PC-3 (cell line): Measurements from ENCODE around the gene MIER1. TPM values are rescaled to one million over a fixed set of nuclear protein-coding genes. Genes with fewer than 3 reads are reported as not detected.
"Not testable (repeated sequence)": the region's sequence is repeated elsewhere in the genome, so short reads cannot be mapped to it uniquely, and the experiment has no call there.

Experiments used
- ATAC-seq: fragments of 200-7000 bp; cut with Tn5 transposase; 2 replicates; pipeline ENCODE4 v1.9.1; 2020; ENCODE audit warnings: mild to moderate bottlenecking, moderate library complexity
- BruUV-seq: library from RNA; stranded (reverse); fragments of 400-500 nt; replicated peaks from 2 replicates; lab custom pipeline; 2021; lab: Mats Ljungman, UMichigan
- CTCF ChIA-PET: fragments of 300-600 bp; sonication (Branson Sonifier 250); formaldehyde crosslinking; loops from one replicate; lab custom pipeline; 2022; ENCODE audit warnings: antibody characterized with exemption; lab: Charles Lee
- POLR2A ChIA-PET: fragments of 300-600 bp; sonication (Branson Sonifier 250); formaldehyde crosslinking; loops from one replicate; lab custom pipeline; 2022; ENCODE audit warnings: antibody characterized with exemption; ENCODE audit not compliant: unreplicated experiment; lab: Charles Lee
- DNase-seq: peaks from one replicate; pipeline ENCODE4 v3.0.0-alpha.2; 2015
- H2AFZ ChIP-seq: fragments of 300-600 bp; sonication (generic); 2 replicates; pipeline ENCODE4 v1.6.0; 2016; ENCODE audit warnings: antibody characterized with exemption, low read length
- H3F3A ChIP-seq: fragments of 300-600 bp; sonication (generic); one replicate; pipeline ENCODE4 v1.6.0; 2017; ENCODE audit warnings: antibody characterized with exemption, low read length, control low read depth, mild to moderate bottlenecking; ENCODE audit not compliant: unreplicated experiment
- H3K27ac ChIP-seq: fragments of 300-600 bp; sonication (generic); 2 replicates; pipeline ENCODE4 v1.5.1; 2016; ENCODE audit warnings: mild to moderate bottlenecking, low read length
- H3K27me3 ChIP-seq: fragments of 300-600 bp; sonication (generic); 2 replicates; pipeline ENCODE4 v1.6.1; 2016; ENCODE audit warnings: low read length, mixed read lengths
- H3K36me3 ChIP-seq: fragments of 300-600 bp; sonication (generic); 2 replicates; pipeline ENCODE4 v1.6.1; 2016; ENCODE audit warnings: low read depth, mixed run types, low read length, mixed read lengths
- H3K4me1 ChIP-seq: fragments of 300-600 bp; sonication (generic); 2 replicates; pipeline ENCODE4 v1.5.1; 2016; ENCODE audit warnings: low read length; ENCODE audit not compliant: insufficient read depth
- H3K4me2 ChIP-seq: fragments of 300-600 bp; sonication (generic); 2 replicates; pipeline ENCODE4 v1.6.0; 2016; ENCODE audit warnings: low read length
- H3K4me3 ChIP-seq: fragments of 300-600 bp; sonication (generic); 2 replicates; pipeline ENCODE4 v1.5.1; 2016; ENCODE audit warnings: mild to moderate bottlenecking, low read length, mixed read lengths
- H3K79me2 ChIP-seq: fragments of 300-600 bp; sonication (generic); 2 replicates; pipeline ENCODE4 v1.6.1; 2017; ENCODE audit warnings: low read length, mixed read lengths
- H3K9ac ChIP-seq: fragments of 300-600 bp; sonication (generic); 2 replicates; pipeline ENCODE4 v1.6.0; 2016; ENCODE audit warnings: mild to moderate bottlenecking, low read length
- H3K9me2 ChIP-seq: fragments of 300-600 bp; sonication (generic); replicated peaks from 2 replicates; pipeline ENCODE4 v1.6.1; 2016; ENCODE audit warnings: mixed run types, low read length, mixed read lengths
- H3K9me3 ChIP-seq: fragments of 300-600 bp; sonication (generic); 2 replicates; pipeline ENCODE4 v1.6.1; 2016; ENCODE audit warnings: low read length, mixed read lengths
- H4K20me1 ChIP-seq: fragments of 300-600 bp; sonication (generic); 2 replicates; pipeline ENCODE4 v1.6.1; 2016; ENCODE audit warnings: low read length, mixed read lengths
- EZH2 ChIP-seq: fragments of 300-600 bp; sonication (generic); IDR thresholded peaks from one replicate; pipeline ENCODE4 v1.6.1; 2017; ENCODE audit warnings: antibody characterized with exemption, mild to moderate bottlenecking, low read length; ENCODE audit not compliant: unreplicated experiment
- EZH2phosphoT487 ChIP-seq: fragments of 300-600 bp; sonication (generic); IDR thresholded peaks from 2 replicates; pipeline ENCODE4 v1.6.1; 2018; ENCODE audit warnings: mild to moderate bottlenecking, antibody characterized with exemption, low read length, borderline replicate concordance
- intact Hi-C: fragments of 100-400 bp; cut with micrococcal nuclease; formaldehyde crosslinking; loops from 2 replicates; pipeline ENCODE4 v1.9.0; 2023
- total RNA-seq: library from RNA; depleted of rRNA; stranded (reverse); fragments of >200 nt; gene quantifications from 2 replicates; pipeline ENCODE4 v1.2.3, GENCODE V29; 2014
- TF ChIP-seq, protein P1 (sequence below): fragments of 300-600 bp; sonication (generic); conservative IDR thresholded peaks from 2 replicates; pipeline ENCODE4 v1.5.1; 2017; ENCODE audit warnings: antibody characterized with exemption, low read depth, mild to moderate bottlenecking, low read length

MIER1 gene
- total RNA-seq, 1 experiment from 2014 or later: 11.8 TPM

- Histone ChIP-seq H3F3A (no peaks in the 10 kb centered on the region), H3K9ac (no peak overlapping the region), H3K4me2 (no peak overlapping the region), H3K4me3 (no peak overlapping the region), H3K27ac (no peak overlapping the region), H3K9me3 (no peaks in the 10 kb centered on the region), H3K27me3 (no peaks in the 10 kb centered on the region), H3K9me2 (no peaks in the 10 kb centered on the region), H3K4me1 (no peaks in the 10 kb centered on the region), H2AFZ (no peak overlapping the region), H4K20me1 (no peaks in the 10 kb centered on the region), H3K36me3 (no peaks in the 10 kb centered on the region), H3K79me2 (no peaks in the 10 kb centered on the region)
- intact Hi-C loops: no loop called here
- ATAC-seq: no peak
- TF ChIP-seq, protein P1, sequence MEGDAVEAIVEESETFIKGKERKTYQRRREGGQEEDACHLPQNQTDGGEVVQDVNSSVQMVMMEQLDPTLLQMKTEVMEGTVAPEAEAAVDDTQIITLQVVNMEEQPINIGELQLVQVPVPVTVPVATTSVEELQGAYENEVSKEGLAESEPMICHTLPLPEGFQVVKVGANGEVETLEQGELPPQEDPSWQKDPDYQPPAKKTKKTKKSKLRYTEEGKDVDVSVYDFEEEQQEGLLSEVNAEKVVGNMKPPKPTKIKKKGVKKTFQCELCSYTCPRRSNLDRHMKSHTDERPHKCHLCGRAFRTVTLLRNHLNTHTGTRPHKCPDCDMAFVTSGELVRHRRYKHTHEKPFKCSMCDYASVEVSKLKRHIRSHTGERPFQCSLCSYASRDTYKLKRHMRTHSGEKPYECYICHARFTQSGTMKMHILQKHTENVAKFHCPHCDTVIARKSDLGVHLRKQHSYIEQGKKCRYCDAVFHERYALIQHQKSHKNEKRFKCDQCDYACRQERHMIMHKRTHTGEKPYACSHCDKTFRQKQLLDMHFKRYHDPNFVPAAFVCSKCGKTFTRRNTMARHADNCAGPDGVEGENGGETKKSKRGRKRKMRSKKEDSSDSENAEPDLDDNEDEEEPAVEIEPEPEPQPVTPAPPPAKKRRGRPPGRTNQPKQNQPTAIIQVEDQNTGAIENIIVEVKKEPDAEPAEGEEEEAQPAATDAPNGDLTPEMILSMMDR: no peak
- TF ChIP-seq EZH2phosphoT487 (no peak), EZH2 (no peak)
- no peak for DNase-seq
- BruUV-seq: no TSS peak
- POLR2A ChIA-PET: no interaction called here
- CTCF ChIA-PET: no interaction called here
Measured at GRCh38 chr1:66889030-66889429, 35.8 kb upstream of the MIER1 start.

DNA sequence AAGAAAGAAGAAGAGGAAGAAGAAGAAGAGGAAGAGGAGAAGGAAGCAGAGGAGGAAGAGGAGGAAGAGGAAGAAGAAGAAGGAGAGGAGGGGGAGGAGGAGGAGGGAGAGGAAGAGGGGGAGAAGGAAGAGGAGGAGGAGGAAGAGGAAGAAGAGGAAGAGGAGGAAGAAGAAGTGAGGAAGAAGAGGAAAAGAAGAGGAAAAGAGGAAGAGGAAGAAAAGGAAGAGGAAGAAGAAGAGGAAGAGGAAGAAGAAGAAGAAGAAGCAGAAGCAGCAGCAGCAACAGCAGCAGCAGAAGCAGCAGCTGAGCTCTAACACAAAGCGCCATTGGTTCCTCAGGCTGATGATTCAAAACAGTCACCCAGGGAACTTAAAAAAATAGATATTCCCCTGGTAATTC is 34.2 kb upstream of the MIER1 start:
- no peak overlapping the region for H3K9ac ChIP-seq
- POLR2A ChIA-PET: no interaction called here
- H3K9me3 ChIP-seq: no peaks in the 10 kb centered on the region
- no peak for ATAC-seq
- no peak overlapping the region for H2AFZ ChIP-seq
- no peak overlapping the region for H3K4me3 ChIP-seq
- TF ChIP-seq EZH2phosphoT487 (no peak), EZH2 (no peak)
- TF ChIP-seq, protein P1: no peak
- intact Hi-C loops: no loop called here
- no TSS peak for BruUV-seq
- no peaks in the 10 kb centered on the region for H3F3A ChIP-seq
- no peaks in the 10 kb centered on the region for H3K36me3 ChIP-seq
- CTCF ChIA-PET: no interaction called here
- H4K20me1 ChIP-seq: no peaks in the 10 kb centered on the region
- no peak for DNase-seq
- no peak overlapping the region for H3K4me2 ChIP-seq
- H3K27ac ChIP-seq: no peak overlapping the region
- H3K4me1 ChIP-seq: no peaks in the 10 kb centered on the region
- H3K79me2 ChIP-seq: no peaks in the 10 kb centered on the region
- H3K27me3 ChIP-seq: no peaks in the 10 kb centered on the region
- no peaks in the 10 kb centered on the region for H3K9me2 ChIP-seq

DNA sequence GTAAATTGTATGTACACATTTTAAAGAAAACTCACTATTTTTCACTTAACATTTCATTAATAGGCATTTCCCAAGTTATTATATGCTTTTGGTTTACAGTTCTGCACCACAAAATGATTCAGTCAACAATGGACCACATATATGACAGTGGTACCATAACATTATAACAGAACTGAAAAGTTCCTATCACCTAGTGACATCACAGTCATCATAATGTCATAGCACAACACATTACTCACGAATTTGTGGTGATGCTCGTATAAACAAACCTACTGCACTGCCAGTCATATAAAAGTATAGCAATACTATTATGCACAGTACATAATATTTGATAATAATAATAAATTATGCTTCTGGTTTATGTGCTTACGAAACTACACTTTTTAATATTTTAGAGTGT is 31.1 kb upstream of the MIER1 start:
- no peak overlapping the region for H3K9ac ChIP-seq
- H4K20me1 ChIP-seq: no peaks in the 10 kb centered on the region
- TF ChIP-seq, protein P1: no peak
- TF ChIP-seq EZH2 (no peak), EZH2phosphoT487 (no peak)
- H2AFZ ChIP-seq: no peak overlapping the region
- no peaks in the 10 kb centered on the region for H3K9me3 ChIP-seq
- H3K4me2 ChIP-seq: no peak overlapping the region
- BruUV-seq: no TSS peak
- no peak overlapping the region for H3K27ac ChIP-seq
- no peaks in the 10 kb centered on the region for H3K27me3 ChIP-seq
- DNase-seq: no peak
- no peak overlapping the region for H3K4me3 ChIP-seq
- H3K79me2 ChIP-seq: no peaks in the 10 kb centered on the region
- ATAC-seq: no peak
- intact Hi-C loops: no loop called here
- POLR2A ChIA-PET: no interaction called here
- no peaks in the 10 kb centered on the region for H3K4me1 ChIP-seq
- CTCF ChIA-PET: no interaction called here
- H3F3A ChIP-seq: no peaks in the 10 kb centered on the region
- no peaks in the 10 kb centered on the region for H3K36me3 ChIP-seq
- no peaks in the 10 kb centered on the region for H3K9me2 ChIP-seq

DNA sequence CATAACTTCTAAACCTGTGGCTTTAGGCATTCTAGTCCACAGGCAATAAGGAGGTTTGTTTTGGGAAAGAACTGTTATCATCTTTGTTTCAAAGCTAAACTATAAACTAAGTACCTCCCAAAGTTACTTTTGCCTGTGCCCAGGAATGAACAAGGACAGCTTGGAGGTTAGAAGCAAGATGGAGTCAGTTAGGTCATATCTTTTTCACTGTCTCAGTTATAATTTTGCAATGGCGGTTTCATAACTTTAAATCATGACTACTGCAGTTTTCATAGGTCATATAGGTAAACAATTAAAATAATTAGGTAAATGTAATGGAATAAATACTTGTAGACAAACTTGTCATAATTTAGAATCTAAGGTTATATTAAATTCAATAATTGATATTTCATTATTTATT is 9.6 kb upstream of the MIER1 start:
- not testable (repeated sequence) for BruUV-seq

More for the DNA sequence above, 9.6 kb upstream of the MIER1 start:
- H3K9ac ChIP-seq, CTCF ChIA-PET, H3K27ac ChIP-seq, H3K36me3 ChIP-seq, H2AFZ ChIP-seq, H3K9me2 ChIP-seq, H3K79me2 ChIP-seq, H3K4me2 ChIP-seq, H3F3A ChIP-seq, H4K20me1 ChIP-seq, intact Hi-C loops, ATAC-seq, DNase-seq, H3K9me3 ChIP-seq, H3K4me1 ChIP-seq, H3K27me3 ChIP-seq, H3K4me3 ChIP-seq: not testable (repeated sequence)
- POLR2A ChIA-PET: interaction anchor here (0.7 kb wide), 1 partner anchor 10 kb away, joined by 4 read pairs; the partner anchor contains the start of genes DNAI4 and MIER1
